NOMO-1 (cell line): ENCODE measurements around the gene IL13RA1.
"Not testable (repeated sequence)": the region's sequence is repeated elsewhere in the genome, so short reads cannot be mapped to it uniquely, and the experiment has no call there.

Source experiments
- DNase-seq, 2 experiments: peaks; one replicate each; lab custom pipeline; 2025; ENCODE audit not compliant: unreplicated experiment in 2 of 2; lab: John Stamatoyannopoulos, UW

Gene IL13RA1

DNA sequence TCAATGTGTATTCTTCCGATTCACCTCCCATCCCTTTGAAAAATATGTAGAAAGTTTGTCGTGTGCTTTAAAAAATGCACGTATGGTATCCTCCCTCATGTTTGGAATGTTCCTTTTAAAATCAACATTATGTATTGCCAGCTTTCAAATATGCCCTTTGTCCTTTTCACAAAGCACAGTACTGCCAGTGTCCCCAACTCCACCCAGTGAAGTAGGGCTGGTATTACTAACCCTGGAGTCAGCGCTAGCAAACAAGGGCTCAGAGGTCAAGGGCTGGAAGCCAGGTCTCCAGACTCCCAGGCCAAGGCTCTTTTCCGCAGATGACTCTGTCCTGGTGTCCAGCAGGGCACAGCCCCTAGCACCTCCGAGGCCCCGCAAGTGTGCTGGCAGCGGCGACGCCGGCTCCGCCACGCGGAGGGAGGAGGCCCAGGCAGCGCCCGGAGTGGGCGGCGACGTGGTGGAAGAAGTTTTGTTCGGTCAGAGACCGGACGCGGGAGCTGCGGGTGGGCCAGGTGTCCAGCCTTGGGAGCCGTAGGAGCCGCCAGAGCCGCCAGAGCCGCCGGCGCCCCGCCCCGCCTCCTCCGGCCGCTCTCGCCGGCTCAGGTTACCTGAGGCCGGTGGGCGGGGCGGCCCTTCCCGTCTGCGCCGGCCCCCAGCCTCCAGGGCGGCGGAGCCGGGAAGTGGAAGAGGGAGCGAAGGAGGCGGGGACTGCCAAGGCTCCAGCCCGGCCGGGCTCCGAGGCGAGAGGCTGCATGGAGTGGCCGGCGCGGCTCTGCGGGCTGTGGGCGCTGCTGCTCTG, at the start of gene IL13RA1:
Gene IL13RA1 (plus strand): TSS at position 720 of the 799 bp plus-strand sequence. CDS start 33 bp downstream, at position 753.
- peak; percentile 39 to 54 for DNase-seq

DNA sequence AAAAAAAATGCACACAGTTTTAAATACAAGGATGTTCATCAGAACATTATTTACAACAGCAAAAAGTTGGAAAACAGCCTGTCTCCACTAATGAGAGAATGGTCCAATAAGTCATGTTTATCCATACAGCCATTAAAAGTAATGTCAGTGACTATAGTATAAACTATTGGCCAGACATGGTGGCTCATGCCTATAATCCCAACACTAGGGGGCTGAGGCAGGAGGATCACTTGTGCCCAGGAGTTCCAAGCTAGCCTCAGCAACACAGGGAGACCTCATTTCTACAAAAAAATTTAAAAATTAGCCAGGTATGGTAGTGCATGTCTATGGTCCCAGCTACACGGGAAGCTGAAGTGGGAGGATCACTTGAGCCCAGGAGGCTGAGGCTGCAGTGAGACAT, 48.1 kb upstream of the IL13RA1 start:
- DNase-seq = no peak

DNA sequence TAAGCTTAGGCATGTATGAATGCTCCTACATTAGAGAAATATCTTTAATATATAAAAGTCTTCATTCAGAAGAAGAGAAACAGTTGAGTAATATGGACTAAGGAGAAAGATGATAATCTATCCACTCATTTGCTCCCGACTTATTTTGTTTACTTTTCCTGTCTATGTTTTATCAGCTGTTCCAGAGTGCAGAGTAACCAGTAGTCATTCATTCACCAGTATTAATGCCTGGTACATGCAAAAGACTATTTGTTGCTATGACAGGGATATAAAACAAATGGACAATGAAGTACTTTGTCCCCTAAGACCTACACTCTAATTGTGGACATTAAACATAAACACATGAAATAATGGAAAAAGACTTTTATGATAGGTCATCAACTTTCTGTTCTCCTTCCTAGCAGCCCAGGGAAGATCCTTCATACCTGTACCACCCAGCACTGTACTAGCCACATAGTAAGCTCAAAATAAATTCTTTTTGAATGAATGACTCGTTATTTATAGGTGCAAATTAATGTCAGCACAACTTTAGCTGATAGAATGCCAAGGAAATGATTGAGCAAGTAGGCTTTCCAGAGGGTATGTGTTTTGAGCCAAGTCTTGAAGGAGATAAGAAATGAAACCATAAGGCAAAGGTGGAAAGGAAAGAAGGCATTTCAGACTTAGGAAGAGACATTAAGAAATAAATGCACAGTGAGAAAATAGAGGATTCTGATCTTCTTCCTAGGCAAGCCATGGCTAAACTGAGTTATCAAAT, 45.0 kb upstream of the IL13RA1 start:
- DNase-seq = no peak

DNA sequence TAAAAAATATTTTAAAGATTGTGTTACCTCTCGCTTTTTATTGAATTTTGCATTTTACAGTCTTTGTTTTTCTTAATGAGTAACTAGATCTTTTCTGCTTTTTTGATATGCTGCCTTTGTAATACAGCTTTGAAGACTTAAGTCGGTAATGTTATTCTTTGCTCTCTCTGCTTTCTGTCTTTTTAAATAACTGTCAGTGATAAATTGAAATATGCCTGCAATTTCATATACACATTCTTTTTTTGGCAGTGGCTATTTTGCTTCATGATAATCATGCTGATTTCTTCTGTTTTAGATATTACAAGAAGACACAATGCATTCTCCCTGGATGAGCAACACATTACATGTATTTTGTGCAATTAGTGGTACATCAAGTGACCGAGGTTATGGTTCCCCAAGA, 42.0 kb upstream of the IL13RA1 start:
- DNase-seq = no peak

DNA sequence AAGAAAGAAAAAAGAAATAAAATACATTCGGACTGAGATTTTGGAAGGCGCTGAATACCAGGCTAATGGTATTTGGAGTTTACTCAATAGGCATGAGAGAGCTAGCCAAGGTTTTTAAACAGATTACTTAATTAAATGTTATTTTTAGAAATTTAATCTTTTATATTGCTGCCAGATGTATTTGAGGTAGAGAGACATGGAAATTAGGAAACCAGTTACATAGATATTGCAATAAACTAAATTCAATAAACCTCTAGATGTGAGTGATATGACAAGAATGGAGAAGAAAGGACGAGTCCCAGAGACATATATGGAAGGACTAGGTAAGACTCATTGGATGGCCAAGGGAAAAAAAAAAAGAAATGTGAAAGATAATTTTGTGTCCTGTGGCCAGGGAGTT, 38.5 kb upstream of the IL13RA1 start:
- no peak for DNase-seq

DNA sequence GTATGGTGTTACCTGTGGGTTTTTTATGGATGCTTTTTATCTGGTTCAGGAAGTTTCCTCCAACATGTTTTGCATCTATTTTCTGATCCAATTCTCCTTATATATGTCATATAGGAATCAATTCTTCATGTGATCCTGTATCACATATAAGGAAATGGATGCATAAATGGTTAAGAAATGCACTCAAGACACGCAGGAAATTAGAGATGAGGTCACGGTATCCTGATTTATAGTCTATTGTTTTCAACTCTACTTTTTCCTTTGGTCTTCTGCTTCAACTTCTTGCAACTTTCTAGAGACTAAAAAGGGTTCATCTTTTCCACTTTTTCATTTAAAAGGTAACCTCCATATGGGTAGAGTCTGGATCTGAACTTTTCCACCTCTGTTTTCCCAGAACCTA, 33.6 kb upstream of the IL13RA1 start:
- DNase-seq = no peak

DNA sequence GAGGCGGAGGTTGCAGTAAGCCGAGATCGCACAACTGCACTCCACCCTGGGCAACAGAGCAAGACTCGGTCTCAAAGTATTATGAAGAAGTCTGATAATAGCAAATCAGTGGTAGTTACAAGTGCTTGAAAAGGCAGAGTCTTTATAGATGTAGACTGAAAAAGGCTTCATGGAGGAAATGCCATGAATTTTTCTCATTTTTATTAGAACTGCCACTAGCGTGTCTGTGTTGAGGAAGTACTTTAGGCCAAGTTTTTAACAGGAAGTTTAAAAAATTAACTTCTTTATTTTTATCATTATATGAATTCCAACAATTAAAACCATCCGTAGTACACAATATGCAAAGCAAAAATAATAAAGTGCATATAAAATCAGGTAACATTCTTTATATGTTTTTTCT, 32.8 kb upstream of the IL13RA1 start:
- peak; percentile 21 to 52 for DNase-seq

DNA sequence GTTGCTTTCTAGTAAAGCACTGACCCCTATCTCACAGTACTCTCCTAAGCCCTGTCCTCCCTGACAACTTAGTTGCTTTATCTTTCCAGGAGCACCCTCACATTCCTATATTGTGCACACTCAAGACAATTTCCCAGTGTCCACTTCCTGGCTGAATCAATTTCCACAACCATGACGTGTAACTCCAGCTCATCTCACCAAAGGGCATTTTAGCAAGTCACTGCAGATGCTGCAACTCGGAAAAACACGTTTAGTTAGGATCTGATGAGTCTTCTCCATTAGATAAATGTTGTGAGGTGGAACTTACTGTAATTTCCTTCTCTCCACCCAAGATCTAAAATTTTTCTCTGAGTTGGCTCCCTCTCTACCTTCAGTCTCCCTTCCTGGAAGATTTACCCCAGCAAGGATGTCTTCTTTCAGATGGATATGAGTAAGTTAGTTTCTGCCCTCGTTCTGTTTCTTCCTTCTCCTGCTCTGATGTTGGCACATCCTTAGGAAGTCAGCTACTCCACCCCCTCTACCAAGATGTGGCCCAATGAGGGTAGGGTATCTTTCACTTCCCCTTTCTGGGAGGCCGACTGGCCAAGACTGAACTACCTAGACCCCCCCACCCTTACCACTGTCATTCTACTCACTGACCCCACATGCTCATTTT, 28.8 kb upstream of the IL13RA1 start:
- peak; percentile 86 to 87 for DNase-seq

DNA sequence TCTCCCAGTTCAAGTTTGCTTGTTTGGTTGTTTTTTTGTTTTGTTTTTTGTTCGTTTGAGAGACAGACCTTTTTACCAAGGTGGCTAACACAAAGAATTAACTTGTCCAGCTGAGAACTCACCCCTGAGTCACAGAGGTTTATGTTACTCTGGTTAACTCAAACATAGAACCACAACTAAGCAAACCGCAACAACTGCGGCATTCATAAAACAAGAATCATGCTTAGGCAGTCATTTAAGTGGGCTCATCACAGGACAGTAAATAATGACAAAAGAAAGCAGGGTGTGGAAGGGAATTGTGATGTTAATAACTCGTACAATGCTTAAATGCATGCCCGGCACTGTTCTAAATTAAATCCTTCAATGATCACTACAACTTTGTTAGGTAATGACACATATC, 24.7 kb upstream of the IL13RA1 start:
- no peak for DNase-seq

DNA sequence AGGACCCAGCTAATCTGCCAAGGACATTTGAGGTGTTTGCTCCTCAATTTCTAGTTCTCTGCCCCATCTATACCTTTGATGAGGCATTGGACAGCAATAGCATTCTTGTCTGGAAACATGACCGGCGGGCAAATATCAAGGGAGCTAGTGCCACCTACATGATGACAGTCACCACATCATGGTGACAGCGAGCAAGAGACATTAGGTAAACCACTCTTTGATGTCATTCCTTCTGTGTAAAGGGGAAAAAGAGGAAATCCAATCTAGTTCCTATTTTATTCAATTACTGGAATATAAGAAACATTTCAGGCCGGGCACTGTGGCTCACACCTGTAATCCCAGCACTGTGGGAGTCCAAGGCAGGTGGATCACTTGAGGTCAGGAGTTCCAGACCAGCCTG, 20.7 kb upstream of the IL13RA1 start:
- no peak for DNase-seq

DNA sequence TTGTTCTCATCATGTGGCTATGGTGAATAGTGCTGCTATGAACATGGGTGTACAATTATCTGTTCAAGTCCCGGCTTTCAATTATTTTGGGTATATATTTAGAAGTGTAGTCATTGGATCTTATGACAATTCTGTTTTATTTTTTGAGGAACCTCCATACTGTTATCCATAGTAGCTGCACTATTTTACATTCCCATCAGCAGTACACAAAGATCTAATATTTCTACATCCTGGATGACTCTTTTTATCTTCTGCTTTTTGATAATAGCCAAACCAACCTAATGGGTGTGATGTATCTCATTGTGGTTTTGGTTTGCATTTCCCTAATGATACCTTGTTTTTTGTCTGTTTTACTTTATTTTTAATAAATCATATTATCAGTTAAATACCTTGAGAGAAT, 12.9 kb upstream of the IL13RA1 start:
- DNase-seq = no peak

DNA sequence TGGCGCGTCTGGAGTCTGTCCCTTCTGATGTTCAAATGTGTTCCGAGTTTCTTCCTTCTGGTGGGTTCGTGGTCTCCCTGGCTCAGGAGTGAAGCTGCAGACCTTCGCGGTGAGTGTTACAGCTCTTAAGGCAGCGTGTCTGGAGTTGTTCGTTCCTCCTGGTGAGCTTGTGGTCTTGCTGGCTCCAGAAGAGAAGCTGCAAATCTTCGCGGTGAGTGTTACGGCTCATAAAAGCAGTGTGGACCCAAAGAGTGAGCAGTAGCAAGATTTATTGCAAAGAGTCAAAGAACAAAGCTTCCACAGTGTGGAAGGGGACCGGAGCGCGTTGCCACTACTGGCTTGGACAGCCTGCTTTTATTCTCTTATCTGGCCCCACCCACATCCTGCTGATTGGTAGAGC, 11.5 kb upstream of the IL13RA1 start:
- not testable (repeated sequence) for DNase-seq

DNA sequence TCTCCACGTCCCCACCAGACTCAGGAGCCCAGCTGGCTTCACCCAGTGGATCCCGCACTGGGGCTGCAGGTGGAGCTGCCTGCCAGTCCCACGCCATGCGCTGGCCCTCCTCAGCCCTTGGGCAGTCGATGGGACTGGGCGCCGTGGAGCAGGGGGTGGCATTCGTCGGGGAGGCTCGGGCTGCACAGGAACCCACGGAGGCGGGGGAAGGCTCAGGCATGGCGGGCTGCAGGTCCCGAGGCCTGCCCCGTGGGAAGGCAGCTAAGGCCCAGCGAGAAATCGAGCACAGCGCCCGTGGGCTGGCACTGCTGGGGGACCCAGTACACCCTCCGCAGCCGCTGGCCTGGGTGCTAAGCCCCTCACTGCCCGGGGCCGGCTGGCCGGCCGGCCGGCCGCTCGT, 10.6 kb upstream of the IL13RA1 start:
- DNase-seq = not testable (repeated sequence)

DNA sequence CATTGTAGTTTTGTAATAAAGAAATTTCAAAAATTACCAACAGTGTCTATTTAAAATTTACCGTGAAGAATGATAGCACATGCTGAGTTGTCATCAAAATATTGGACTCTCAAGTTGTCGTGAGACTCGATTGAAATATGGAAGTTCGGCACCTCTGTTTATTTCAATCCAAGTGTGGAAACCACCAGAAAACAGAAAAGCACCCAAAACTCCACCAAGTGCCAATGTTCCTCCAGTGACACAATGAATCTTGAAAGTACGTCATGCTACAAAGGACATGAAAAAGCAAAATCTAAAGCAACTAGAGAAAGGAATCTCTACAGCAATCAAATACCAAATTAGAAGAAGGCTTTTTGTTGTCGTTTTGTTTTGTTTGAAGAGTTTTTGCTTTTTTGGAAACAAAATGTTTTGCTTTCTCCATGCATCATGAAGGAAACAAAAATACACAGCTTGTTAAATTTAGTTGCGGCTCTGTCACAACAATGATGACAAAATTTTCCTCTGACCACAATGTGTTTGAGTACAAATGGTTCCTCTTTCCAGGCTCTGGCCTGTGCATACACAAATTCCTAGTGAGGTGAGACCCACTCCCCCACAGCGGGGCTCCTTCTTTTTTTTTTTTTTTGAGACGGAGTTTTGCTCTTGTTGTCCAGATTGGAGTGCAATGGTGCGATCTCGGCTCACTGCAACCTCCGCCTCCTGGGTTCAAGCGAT, 9.6 kb upstream of the IL13RA1 start:
- peak; percentile 84 to 89 for DNase-seq

DNA sequence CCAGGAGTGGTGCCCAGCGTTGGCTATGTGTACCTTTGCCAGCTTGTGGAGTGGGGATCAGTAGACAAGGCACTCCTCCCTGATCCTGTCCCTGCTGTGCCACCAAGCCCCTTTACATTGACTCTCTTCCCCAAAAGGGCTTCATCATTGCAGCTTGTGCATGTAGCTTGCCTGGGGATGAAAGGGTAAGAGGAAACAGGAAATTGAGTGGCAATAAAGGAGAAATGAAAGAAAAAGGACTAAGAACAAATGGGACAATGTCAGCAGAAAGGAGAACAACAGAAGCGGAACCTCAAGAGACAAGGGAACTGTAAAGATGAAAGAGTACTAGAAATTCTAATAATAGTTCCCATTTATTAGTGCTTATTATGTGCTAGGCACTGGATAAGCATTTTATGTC, 8.7 kb upstream of the IL13RA1 start:
- peak; percentile 86 to 98 for DNase-seq

DNA sequence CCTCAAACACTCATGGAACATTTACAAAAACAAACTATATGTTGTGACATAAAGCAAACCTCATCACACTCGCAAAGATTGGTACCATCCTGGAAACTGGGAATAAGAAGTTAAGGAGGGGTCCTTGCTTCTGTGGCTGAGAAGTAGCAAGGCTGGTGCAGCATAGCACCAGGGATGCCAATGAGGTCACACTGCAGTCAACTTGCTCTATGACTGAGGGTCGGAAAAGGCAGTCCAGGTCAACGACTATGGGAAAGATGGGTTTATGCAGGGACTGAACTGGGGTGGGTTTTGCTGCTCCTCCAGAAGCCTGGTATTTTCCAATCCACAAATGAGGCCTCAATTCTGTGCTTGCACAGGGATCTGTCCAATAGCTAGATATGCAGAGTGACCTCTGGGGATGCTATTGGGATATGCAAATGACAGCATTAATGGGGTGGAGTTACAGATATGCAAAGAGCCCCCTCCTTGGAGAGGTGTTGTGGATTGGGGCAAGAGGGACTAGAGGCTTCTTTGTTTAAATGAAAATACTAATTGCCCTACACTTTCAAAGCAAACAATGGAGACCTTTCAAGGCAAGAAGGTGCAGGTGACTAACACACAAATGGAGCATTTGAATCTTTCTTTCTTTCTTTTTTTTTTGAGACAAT, 7.2 kb upstream of the IL13RA1 start:
- DNase-seq = no peak

DNA sequence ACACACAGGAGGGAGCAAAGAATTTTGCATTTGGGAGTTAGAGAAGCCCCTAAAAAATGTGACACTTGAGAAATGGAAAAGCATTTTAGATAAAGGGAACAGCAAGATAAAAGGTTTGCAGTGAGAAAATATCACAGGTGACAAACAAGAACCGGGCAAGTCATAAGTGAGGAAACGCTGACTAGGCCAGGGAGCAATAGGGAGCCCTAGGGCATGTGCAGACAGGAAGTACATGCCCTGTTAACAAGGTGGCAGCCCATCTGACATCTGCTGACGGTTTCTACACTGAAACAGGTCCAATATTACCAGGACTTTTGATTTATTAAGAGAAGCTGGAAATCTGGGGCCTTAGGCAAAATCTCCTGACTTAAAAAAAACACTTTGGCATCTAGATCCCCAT, 4.0 kb upstream of the IL13RA1 start:
- peak in 1 of 2 experiments; percentile 10 for DNase-seq

DNA sequence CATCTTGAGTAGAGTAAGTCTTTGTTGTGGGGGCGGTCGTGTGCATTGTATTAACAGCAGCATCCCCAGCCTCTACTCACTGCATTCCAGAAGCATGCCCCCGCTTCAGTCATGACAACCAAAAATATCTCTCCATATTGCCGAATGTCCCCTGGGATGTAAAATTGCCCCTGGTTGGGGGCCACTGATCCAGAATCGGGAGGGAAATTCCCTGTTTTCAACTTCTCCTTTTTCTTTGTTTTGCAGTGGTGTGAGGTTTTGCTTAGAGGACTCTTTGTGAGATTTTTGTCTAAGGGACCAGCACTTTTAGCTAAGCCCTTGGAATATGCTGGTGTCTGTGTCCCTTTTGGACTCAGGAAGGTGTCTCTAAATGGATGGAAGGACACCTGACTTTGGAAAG, 3.0 kb upstream of the IL13RA1 start:
- no peak for DNase-seq

DNA sequence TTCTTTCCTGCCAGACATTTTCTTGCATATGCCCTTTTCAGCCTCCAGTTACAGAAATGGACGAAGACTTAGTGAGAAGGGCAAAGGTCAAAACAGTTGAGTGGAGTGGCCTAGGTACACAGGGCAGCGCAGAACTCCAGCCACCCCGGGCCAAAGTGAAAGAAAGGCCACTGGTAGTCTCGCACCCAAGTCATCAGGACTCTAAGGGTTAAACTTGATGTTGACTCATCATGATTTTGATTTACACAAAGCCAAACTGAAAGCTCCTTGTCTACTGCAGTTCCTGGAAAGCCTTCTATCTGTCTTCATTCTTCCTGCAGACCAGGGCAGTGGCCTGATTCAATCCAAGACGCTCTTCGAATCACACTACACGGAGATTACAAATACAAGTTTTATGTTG, 2.6 kb upstream of the IL13RA1 start:
- DNase-seq = peak in 1 of 2 experiments; percentile 36

DNA sequence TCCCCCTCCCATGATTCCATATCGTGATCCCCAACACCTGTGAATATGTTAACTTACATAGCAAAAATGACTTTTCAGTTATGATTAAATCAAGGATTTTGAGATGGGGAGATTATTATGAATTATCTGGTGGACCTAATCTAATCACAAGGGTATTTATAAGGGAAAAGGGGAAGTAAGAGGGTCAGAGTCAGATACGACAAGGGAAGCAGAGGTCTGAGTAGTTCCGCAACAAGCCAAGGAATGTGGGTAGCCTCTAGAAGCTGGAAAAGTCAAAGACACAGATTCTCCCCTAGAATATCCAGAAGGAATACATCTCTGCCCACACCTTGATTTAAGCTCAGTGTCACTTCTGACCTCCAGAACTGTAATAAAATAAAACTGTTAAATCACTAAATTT, 1.0 kb upstream of the IL13RA1 start:
- DNase-seq = peak in 1 of 2 experiments; percentile 35
